ENCODE data around the gene SUFU. TPM values are rescaled to one million over a fixed set of nuclear protein-coding genes. Genes with fewer than 3 reads are reported as not detected.
A peak's percentile ranks its signal among the peaks of the same experiment; 100 is the strongest.

Gene SUFU
- total RNA-seq, 4 donors from 2014 or later, result 3.7 to 10.1 (median 7.1) TPM

- TF ChIP-seq, protein P1, sequence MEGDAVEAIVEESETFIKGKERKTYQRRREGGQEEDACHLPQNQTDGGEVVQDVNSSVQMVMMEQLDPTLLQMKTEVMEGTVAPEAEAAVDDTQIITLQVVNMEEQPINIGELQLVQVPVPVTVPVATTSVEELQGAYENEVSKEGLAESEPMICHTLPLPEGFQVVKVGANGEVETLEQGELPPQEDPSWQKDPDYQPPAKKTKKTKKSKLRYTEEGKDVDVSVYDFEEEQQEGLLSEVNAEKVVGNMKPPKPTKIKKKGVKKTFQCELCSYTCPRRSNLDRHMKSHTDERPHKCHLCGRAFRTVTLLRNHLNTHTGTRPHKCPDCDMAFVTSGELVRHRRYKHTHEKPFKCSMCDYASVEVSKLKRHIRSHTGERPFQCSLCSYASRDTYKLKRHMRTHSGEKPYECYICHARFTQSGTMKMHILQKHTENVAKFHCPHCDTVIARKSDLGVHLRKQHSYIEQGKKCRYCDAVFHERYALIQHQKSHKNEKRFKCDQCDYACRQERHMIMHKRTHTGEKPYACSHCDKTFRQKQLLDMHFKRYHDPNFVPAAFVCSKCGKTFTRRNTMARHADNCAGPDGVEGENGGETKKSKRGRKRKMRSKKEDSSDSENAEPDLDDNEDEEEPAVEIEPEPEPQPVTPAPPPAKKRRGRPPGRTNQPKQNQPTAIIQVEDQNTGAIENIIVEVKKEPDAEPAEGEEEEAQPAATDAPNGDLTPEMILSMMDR (IDR thresholded peaks at IDR 0.05), result no peak
- DNase-seq (ENCODE audit: low spot score), result peak; percentile 70
- ATAC-seq (ENCODE audit: low FRiP score), result peak; percentile 92
Measured at GRCh38 chr10:102461187-102462054, 42.4 kb upstream of the SUFU start.

DNA sequence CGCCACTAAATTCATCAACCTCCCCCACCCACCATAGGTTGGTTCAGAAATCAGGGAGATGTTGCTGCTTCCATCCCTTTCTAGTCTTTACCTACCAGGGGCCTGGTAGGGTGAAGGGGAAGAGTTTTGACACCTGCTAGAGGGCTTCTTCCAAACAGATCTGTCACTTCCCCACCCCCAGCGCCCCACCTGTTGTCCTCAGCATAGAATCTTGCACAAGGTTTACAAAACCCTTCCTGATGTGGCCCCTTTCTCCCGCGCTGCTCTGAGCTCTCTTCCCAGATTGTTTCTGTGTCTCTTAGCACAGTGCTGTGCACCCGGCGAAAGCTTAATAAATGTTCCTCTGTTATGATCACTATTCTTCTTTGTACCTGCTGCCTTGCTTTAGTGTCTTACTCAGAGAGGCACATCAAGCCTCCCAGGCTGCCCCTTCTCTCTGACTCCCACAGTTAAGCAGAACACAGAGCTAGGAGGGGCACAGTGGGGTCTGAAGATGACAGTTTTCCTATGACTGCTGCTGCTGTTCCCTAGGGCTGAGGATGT, 41.2 kb upstream of the SUFU start:
- DNase-seq (ENCODE audit: low spot score) (no peak), ATAC-seq (ENCODE audit: low FRiP score) (no peak)
- TF ChIP-seq, protein P1 (IDR thresholded peaks at IDR 0.05), result no peak

DNA sequence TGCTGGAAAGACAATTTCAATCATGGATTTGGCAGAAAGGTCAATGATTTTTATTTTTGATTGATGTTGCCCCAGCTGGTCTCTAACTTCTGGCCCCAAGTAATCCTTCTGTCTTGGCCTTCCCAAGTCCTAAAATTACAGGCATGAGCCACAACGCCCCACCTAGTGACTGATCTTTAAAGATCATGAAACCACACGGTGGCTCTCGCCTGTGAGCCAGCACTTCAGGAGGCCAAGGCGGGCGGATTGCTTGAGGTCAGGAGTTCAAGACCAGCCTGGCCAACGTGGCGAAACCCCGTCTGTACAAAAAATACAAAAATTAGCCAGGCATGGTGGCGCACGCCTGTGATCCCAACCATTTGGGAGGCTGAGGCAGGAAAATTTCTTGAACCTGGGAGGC, 39.8 kb upstream of the SUFU start:
- no peak for ATAC-seq (ENCODE audit: low FRiP score)
- TF ChIP-seq, protein P1 (IDR thresholded peaks at IDR 0.05), result no peak

GRCh38 chr10:102465466-102465865, 38.3 kb upstream of the SUFU start:
- TF ChIP-seq, protein P1 (IDR thresholded peaks at IDR 0.05), result no peak
- ATAC-seq (ENCODE audit: low FRiP score), result no peak
- no peak for DNase-seq (ENCODE audit: low spot score)

More for the DNA sequence above, 39.8 kb upstream of the SUFU start:
- no peak for DNase-seq (ENCODE audit: low spot score)

DNA sequence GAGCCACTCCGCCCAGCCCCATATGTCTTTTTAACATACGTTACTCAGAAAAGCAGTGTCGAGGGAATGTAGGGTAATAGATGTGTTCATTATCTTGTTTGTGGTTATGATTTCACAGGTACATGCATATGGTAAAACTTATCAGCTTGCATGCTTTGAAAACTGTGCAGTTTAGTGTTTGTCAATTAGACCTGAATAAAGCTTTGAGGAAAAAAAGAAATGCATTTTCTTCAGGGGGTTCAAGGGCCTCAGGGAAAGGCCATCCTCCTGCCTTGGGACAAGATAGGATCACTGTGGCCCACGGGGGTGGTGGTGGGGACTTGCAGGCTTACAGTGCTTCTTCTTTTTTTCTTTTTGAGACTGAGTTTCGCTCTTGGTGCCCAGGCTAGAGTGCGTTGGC, 36.5 kb upstream of the SUFU start:
- TF ChIP-seq, protein P1 (IDR thresholded peaks at IDR 0.05), result no peak
- DNase-seq (ENCODE audit: low spot score) (no peak), ATAC-seq (ENCODE audit: low FRiP score) (no peak)

DNA sequence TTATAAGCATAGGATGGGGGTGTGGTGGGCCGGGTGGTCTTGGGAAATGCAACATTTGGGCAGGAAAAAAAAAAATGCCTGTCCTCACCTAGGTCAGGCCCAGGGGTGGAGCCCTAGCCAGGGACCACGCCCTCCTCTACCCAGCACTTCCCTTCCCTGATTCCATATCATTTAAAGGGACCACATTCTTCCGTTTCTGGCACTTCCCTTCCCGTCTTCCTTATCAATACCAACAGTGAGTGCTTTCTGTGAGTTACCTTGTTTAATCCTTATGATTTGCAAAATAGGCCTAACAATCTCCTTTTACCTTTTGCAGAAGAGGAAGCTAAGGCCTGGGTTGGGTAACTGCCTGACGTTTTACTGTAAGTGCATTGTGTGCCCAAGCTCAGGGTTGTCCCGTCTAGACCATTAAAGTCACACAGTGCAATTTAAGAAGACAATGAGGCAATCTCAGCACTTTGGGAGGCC, 35.8 kb upstream of the SUFU start:
- no peak for ATAC-seq (ENCODE audit: low FRiP score)
- no peak for DNase-seq (ENCODE audit: low spot score)
- TF ChIP-seq, protein P1 (IDR thresholded peaks at IDR 0.05), result no peak

Data from omental fat pad (tissue), 4 donors.